Ascending aorta (tissue), 2 donors: ENCODE measurements around the gene ST6GALNAC3. TPM values are rescaled to one million over a fixed set of nuclear protein-coding genes. Genes with fewer than 3 reads are reported as not detected.

Source experiments
- DNase-seq, 2 donors: peaks; one replicate each; pipeline ENCODE4 v3.0.0-alpha.2; 2019; ENCODE audit warnings: low spot score in 2 of 2
- H3K27ac ChIP-seq, 2 donors: fragments of 200-600 bp; sonication (generic); one replicate each; pipeline ENCODE4 v1.5.1; 2016 to 2017; ENCODE audit warnings: mild to moderate bottlenecking in 1 of 2
- H3K27me3 ChIP-seq: fragments of 200-600 bp; sonication (generic); one replicate; pipeline ENCODE4 v1.5.1; 2017
- H3K36me3 ChIP-seq, 2 donors: fragments of 200-600 bp; sonication (generic); one replicate each; pipeline ENCODE4 v1.5.1; 2016
- H3K4me1 ChIP-seq, 2 donors: fragments of 200-600 bp; sonication (generic); one replicate each; pipeline ENCODE4 v1.5.1; 2016 to 2017; ENCODE audit warnings: mild to moderate bottlenecking in 1 of 2
- H3K4me3 ChIP-seq, 2 donors: fragments of 200-600 bp; sonication (generic); one replicate each; pipeline ENCODE4 v1.5.1; 2016 to 2017; ENCODE audit warnings: mild to moderate bottlenecking in 1 of 2
- H3K9me3 ChIP-seq, 2 donors: fragments of 200-600 bp; sonication (generic); one replicate each; pipeline ENCODE4 v1.5.1; 2016
- intact Hi-C: fragments of 100-400 bp; cut with DNase I; formaldehyde crosslinking; loops from one replicate; pipeline ENCODE4 v1.15.1; 2023
- total RNA-seq: library from RNA; depleted of rRNA; stranded (reverse); fragments of >200 nt; gene quantifications from one replicate; pipeline ENCODE4 v1.1.0, GENCODE V29; 2016
- TF ChIP-seq, protein P1 (sequence below), 3 experiments: fragments of 200-600 bp in 2 of 3; fragments of 450-650 bp in 1 of 3; sonication (generic) in 2 of 3; IDR thresholded peaks; one replicate each; pipeline ENCODE4 v1.5.1; 2016 to 2019; ENCODE audit warnings: antibody characterized with exemption in 3 of 3, mild to moderate bottlenecking in 1 of 3, moderate library complexity in 1 of 3

Gene ST6GALNAC3
- total RNA-seq, 1 donor from 2014 or later: 34.5 TPM

DNA sequence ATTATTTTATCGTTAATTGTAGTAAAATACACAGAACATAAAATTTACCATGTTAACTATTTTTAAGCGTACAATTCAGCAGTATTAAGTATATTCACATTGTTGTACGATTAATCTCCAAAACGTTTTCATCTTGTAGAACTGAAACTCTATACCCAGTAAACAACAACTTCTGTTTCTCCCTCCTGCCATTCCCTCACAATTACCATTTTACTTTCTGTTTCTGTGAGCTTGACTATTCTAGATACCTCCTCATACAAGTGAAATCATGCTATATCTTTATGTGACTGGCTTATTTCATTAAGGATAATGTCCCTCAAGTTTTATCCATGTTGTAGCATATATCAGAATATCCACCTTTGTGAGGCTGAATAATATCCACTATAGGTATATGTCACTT, 156.8 kb downstream of the ST6GALNAC3 start:
- Histone ChIP-seq H3K4me3 (no peak overlapping the region), H3K27ac (no peak overlapping the region), H3K4me1 (no peaks in the 10 kb centered on the region), H3K27me3 (no peaks in the 10 kb centered on the region), H3K9me3 (no peaks in the 10 kb centered on the region), H3K36me3 (no peaks in the 10 kb centered on the region)
- TF ChIP-seq, protein P1, sequence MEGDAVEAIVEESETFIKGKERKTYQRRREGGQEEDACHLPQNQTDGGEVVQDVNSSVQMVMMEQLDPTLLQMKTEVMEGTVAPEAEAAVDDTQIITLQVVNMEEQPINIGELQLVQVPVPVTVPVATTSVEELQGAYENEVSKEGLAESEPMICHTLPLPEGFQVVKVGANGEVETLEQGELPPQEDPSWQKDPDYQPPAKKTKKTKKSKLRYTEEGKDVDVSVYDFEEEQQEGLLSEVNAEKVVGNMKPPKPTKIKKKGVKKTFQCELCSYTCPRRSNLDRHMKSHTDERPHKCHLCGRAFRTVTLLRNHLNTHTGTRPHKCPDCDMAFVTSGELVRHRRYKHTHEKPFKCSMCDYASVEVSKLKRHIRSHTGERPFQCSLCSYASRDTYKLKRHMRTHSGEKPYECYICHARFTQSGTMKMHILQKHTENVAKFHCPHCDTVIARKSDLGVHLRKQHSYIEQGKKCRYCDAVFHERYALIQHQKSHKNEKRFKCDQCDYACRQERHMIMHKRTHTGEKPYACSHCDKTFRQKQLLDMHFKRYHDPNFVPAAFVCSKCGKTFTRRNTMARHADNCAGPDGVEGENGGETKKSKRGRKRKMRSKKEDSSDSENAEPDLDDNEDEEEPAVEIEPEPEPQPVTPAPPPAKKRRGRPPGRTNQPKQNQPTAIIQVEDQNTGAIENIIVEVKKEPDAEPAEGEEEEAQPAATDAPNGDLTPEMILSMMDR (IDR thresholded peaks at IDR 0.05): no peak
- DNase-seq: no peak
- intact Hi-C loops: no loop called here

DNA sequence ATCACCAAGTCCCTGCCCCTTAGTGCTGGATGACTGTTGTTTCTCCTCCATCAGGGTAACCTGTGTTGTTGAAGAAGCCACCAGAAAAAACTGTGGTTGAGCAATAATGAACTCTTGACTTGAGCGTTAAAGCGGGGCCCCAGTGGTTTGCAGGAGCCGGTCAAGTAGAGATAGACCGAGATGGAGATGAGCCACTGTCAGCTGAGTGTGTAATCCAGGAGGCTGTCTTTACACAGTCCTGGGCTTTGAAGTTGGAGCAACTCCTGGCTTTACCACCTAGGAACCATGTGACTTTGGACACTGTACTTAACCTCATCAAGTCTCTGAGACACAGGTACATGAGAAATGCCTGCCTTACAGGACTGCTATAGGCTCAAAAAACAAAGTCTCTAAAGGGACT, 158.1 kb downstream of the ST6GALNAC3 start:
- no peaks in the 10 kb centered on the region for H3K36me3 ChIP-seq
- no peak for DNase-seq
- H3K4me1 ChIP-seq: no peaks in the 10 kb centered on the region
- TF ChIP-seq, protein P1 (IDR thresholded peaks at IDR 0.05): no peak
- intact Hi-C loops: no loop called here
- H3K27ac ChIP-seq: no peak overlapping the region
- H3K9me3 ChIP-seq: no peaks in the 10 kb centered on the region
- no peaks in the 10 kb centered on the region for H3K27me3 ChIP-seq
- H3K4me3 ChIP-seq: no peak overlapping the region

DNA sequence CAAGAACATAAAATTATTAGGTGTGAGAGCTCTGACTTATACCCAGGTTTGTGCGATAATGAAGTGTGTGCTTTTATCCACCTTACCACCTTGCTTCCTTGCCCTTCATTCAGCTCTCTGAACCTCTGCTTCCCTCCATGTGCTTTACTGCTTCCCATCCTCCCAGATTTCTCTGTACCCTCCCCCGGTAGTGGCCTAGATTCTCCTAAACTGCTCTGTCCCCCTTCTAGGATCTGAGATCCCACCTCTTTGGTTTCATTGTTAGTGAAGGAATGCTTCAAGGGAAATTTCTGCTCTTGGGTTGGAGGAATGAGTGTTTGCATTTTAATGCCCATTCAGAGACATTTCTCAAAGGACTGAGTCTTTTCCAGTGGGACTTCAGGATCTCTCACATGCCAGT, 159.5 kb downstream of the ST6GALNAC3 start:
- no peak overlapping the region for H3K4me3 ChIP-seq
- no peak for DNase-seq
- H3K9me3 ChIP-seq: no peaks in the 10 kb centered on the region
- intact Hi-C loops: no loop called here
- no peaks in the 10 kb centered on the region for H3K36me3 ChIP-seq
- H3K4me1 ChIP-seq: no peaks in the 10 kb centered on the region
- H3K27ac ChIP-seq: no peak overlapping the region
- H3K27me3 ChIP-seq: no peaks in the 10 kb centered on the region
- TF ChIP-seq, protein P1 (IDR thresholded peaks at IDR 0.05): no peak

DNA sequence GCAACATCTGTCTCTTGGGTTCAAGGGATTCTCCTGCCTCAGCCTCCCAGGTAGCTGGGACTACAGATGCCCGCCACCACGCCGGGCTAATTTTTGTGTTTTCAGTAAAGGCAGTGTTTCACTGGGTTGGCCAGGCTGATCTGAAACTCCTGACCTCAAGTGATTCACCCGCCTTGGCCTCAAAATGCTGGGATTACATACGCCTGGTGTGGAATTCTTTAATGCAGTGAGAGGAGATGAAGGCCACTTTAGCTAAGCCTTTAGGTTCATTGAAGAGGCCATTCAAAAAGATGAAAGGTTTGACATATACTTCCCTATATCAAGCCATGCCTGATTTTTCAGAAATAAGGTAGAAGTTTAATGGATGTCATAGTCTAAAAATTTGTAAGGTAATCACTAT, 162.7 kb downstream of the ST6GALNAC3 start:
- TF ChIP-seq, protein P1 (IDR thresholded peaks at IDR 0.05): no peak
- Histone ChIP-seq H3K4me1 (no peaks in the 10 kb centered on the region), H3K27ac (no peak overlapping the region), H3K27me3 (no peaks in the 10 kb centered on the region), H3K36me3 (no peaks in the 10 kb centered on the region), H3K4me3 (no peak overlapping the region), H3K9me3 (no peaks in the 10 kb centered on the region)
- DNase-seq: no peak
- intact Hi-C loops: no loop called here

DNA sequence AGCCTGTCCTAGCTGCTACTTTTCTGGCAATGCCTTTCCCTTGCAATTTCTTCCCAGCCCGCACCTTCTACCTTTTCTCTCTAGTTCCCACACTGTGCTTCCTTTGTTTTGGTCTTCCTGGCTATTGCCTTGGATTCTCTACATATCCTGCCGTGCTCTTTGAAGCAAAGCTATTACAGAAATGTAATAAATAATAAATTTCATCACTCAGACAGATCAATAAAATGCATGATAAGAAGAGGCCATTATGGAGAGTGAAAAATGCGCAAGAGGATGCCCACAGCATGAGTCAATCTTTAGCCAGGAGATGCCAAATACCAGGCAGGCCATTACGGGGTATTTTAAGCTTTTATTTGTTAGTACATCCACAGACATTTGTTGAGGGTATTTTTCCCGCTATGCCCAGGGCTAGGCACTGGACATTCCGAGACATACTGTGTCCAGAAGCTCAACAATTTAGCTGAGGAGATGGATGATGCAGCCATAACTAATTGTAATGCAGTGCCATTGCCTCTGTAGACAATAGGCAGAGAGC, 163.6 kb downstream of the ST6GALNAC3 start:
- H3K36me3 ChIP-seq: no peaks in the 10 kb centered on the region
- DNase-seq: no peak
- no peak overlapping the region for H3K4me3 ChIP-seq
- H3K4me1 ChIP-seq: no peaks in the 10 kb centered on the region
- H3K9me3 ChIP-seq: peaks cover 0 to 7% of the 10 kb centered on the region in 2 donors
- TF ChIP-seq, protein P1 (IDR thresholded peaks at IDR 0.05): no peak
- no peaks in the 10 kb centered on the region for H3K27me3 ChIP-seq
- intact Hi-C loops: no loop called here
- H3K27ac ChIP-seq: no peak overlapping the region

DNA sequence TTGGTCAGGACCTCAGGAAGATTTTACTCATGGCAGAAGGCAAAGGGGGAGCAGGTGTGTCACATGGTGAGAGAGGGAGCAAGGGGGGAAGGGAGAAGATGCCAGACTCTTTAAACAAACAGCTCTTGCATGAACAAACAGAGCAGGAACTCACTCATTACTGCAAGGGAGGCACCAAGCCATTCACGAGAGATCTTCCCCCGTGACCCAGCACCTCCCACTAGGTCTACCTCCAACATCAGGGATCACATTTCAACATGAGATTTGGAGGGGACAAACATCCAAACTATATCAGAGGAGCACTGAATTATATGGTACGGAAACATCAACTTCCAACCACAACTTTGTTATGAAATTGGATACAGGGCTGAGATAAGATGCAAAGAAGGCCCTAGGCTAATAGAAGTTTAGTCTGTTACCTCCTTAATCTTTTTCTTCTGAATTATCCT, 164.9 kb downstream of the ST6GALNAC3 start:
- Histone ChIP-seq H3K27ac (no peak overlapping the region), H3K4me3 (no peak overlapping the region), H3K9me3 (peaks cover 0 to 9% of the 10 kb centered on the region in 2 donors), H3K36me3 (no peaks in the 10 kb centered on the region), H3K27me3 (no peaks in the 10 kb centered on the region), H3K4me1 (no peaks in the 10 kb centered on the region)
- no peak for DNase-seq
- TF ChIP-seq, protein P1 (IDR thresholded peaks at IDR 0.05): no peak
- intact Hi-C loops: no loop called here
